Calu3 (cell line): ENCODE measurements around the gene CES1. TPM values are rescaled to one million over a fixed set of nuclear protein-coding genes. Genes with fewer than 3 reads are reported as not detected.
"Not testable (repeated sequence)": the region's sequence is repeated elsewhere in the genome, so short reads cannot be mapped to it uniquely, and the experiment has no call there.

ENCODE experiments used
- BruUV-seq: library from RNA; stranded (reverse); fragments of 400-500 nt; replicated peaks from 2 replicates; lab custom pipeline; 2021; lab: Mats Ljungman, UMichigan
- CTCF ChIA-PET: fragments of 300-600 bp; sonication (Branson Sonifier 250); formaldehyde crosslinking; loops from one replicate; lab custom pipeline; 2022; ENCODE audit warnings: antibody characterized with exemption; lab: Charles Lee
- DNase-seq: peaks from one replicate; pipeline ENCODE4 v3.0.0; 2022
- H3K27ac Mint-ChIP-seq: one replicate; pipeline ENCODE4 v1.8.0; 2022; ENCODE audit warnings: mixed read lengths; ENCODE audit not compliant: unreplicated experiment
- H3K27me3 Mint-ChIP-seq: one replicate; pipeline ENCODE4 v1.8.0; 2022; ENCODE audit warnings: mixed read lengths; ENCODE audit not compliant: unreplicated experiment
- H3K36me3 Mint-ChIP-seq: one replicate; pipeline ENCODE4 v1.8.0; 2022; ENCODE audit warnings: mild to moderate bottlenecking, moderate library complexity, mixed read lengths; ENCODE audit not compliant: insufficient read depth, unreplicated experiment
- H3K4me1 Mint-ChIP-seq: one replicate; pipeline ENCODE4 v1.8.0; 2022; ENCODE audit warnings: mild to moderate bottlenecking, low read depth, mixed read lengths; ENCODE audit not compliant: unreplicated experiment
- H3K4me3 Mint-ChIP-seq: one replicate; pipeline ENCODE4 v1.8.0; 2022; ENCODE audit warnings: mild to moderate bottlenecking, low read depth, moderate library complexity, mixed read lengths; ENCODE audit not compliant: unreplicated experiment
- H3K9me3 Mint-ChIP-seq: one replicate; pipeline ENCODE4 v1.8.0; 2022; ENCODE audit warnings: low read depth, mixed read lengths; ENCODE audit not compliant: unreplicated experiment
- intact Hi-C: fragments of 100-400 bp; cut with micrococcal nuclease; formaldehyde crosslinking; loops from one replicate; pipeline ENCODE4 v1.10.0; 2022; ENCODE audit not compliant: unreplicated experiment
- total RNA-seq: library from RNA; stranded (reverse); gene quantifications from 2 replicates; pipeline ENCODE4 v1.2.3, GENCODE V29; 2022
- TF ChIP-seq, protein P1 (sequence below): fragments of 200-600 bp; IDR thresholded peaks from one replicate; pipeline ENCODE4 v1.8.0; 2022; ENCODE audit warnings: antibody characterized with exemption; ENCODE audit not compliant: unreplicated experiment

The CES1 gene
- total RNA-seq, 1 experiment from 2014 or later: 0.78 TPM

- Mint-ChIP-seq H3K4me1 (peaks cover 11% of the 10 kb centered on the region), H3K36me3 (peaks cover 13% of the 10 kb centered on the region), H3K27me3 (peaks cover 14% of the 10 kb centered on the region), H3K4me3 (no peak overlapping the region), H3K9me3 (peaks cover 18% of the 10 kb centered on the region), H3K27ac (peak overlapping the region; percentile 6)
- DNase-seq: no peak
- CTCF ChIA-PET: no interaction called here
- intact Hi-C loops: no loop called here
- TF ChIP-seq, protein P1, sequence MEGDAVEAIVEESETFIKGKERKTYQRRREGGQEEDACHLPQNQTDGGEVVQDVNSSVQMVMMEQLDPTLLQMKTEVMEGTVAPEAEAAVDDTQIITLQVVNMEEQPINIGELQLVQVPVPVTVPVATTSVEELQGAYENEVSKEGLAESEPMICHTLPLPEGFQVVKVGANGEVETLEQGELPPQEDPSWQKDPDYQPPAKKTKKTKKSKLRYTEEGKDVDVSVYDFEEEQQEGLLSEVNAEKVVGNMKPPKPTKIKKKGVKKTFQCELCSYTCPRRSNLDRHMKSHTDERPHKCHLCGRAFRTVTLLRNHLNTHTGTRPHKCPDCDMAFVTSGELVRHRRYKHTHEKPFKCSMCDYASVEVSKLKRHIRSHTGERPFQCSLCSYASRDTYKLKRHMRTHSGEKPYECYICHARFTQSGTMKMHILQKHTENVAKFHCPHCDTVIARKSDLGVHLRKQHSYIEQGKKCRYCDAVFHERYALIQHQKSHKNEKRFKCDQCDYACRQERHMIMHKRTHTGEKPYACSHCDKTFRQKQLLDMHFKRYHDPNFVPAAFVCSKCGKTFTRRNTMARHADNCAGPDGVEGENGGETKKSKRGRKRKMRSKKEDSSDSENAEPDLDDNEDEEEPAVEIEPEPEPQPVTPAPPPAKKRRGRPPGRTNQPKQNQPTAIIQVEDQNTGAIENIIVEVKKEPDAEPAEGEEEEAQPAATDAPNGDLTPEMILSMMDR: no peak
- no TSS peak for BruUV-seq
Measured at GRCh38 chr16:55754056-55754455, 78.8 kb downstream of the CES1 start.

DNA sequence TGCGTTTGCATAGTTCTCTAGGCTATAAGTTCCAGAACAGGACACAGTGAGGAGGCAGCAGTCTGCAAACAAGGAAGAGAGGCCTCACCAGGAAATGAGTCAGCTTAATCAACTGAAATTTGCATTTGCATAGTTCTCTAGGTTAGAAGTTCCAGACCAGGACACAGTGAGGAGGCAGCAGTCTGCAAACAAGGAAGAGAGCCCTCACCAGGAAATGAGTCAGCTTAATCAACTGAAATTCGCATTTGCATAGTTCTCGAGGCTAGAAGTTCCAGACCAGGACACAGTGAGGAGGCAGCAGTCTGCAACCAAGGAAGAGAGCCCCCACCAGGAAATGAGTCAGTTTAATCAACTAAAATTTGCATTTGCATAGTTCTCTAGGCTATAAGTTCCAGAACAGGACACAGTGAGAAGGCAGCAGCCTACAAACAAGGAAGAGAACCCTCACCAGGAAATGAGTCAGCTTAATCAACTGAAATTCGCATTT is 79.7 kb downstream of the CES1 start:
- CTCF ChIA-PET: interaction anchor here (0.5 kb wide), 1 partner anchor 528 kb away, joined by 6 read pairs; no protein-coding TSS in a partner anchor
- H3K27ac Mint-ChIP-seq: peak overlapping the region; percentile 95
- BruUV-seq, DNase-seq, intact Hi-C loops, H3K27me3 Mint-ChIP-seq: not testable (repeated sequence)
- peaks cover 18% of the 10 kb centered on the region for H3K9me3 Mint-ChIP-seq
- peak overlapping the region; percentile 13 for H3K4me3 Mint-ChIP-seq
- peaks cover 11% of the 10 kb centered on the region for H3K4me1 Mint-ChIP-seq
- H3K36me3 Mint-ChIP-seq: peaks cover 13% of the 10 kb centered on the region

Other genes starting within 250 kb of the CES1 start
- not detected in 2 replicates for gene SLC6A2, start 177.1 kb downstream of the CES1 start, total RNA-seq
- not detected in 2 replicates for gene CES5A, start 42.3 kb upstream of the CES1 start, total RNA-seq